ENCODE data around the gene AHRR.

DNA sequence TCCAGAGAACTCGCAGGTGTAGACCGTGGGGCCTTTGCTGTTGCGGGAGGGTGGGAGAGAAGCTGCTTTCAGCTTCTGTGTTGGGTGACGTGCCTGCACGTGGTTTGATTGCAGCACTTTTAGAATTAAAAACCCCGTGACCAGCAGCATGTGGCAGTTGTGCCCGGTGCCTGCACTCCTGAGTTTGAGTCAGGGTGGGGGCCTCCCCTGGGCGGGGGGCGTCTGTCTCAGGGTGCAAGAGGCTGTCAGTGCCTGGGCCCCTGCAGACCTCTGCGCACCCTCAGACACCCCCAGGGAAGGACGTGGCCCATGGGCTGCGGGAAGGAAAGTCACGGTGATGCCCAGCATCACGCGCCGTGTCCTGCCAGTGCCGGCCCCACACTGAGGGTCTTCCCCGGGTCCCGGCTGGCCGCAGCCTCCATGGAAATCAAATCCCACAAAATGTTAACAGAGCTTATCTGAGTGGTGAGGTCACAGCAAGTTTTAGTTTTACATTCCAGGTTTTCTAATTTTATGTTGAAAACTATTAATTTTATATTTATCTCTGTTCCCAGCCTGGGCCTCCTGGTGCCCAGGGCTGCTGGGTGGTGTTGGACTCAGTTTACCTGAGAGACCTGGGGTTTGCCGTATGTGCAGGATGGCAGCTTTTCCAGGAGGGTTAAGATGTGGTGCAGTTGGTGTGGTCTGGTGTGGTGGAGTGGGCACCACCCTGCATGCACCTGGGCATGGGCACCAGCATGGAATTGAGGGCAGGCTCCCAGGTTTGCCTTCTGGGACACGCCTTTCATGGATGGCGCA, 33.3 kb downstream of the AHRR start:
- TF ChIP-seq, protein P1, sequence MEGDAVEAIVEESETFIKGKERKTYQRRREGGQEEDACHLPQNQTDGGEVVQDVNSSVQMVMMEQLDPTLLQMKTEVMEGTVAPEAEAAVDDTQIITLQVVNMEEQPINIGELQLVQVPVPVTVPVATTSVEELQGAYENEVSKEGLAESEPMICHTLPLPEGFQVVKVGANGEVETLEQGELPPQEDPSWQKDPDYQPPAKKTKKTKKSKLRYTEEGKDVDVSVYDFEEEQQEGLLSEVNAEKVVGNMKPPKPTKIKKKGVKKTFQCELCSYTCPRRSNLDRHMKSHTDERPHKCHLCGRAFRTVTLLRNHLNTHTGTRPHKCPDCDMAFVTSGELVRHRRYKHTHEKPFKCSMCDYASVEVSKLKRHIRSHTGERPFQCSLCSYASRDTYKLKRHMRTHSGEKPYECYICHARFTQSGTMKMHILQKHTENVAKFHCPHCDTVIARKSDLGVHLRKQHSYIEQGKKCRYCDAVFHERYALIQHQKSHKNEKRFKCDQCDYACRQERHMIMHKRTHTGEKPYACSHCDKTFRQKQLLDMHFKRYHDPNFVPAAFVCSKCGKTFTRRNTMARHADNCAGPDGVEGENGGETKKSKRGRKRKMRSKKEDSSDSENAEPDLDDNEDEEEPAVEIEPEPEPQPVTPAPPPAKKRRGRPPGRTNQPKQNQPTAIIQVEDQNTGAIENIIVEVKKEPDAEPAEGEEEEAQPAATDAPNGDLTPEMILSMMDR (IDR thresholded peaks at IDR 0.05): no peak
- no peak for TF ChIP-seq POLR2A (IDR thresholded peaks at IDR 0.05)
